Aorta (tissue), 5 donors: ENCODE data around the gene DIO1. TPM values are rescaled to one million over a fixed set of nuclear protein-coding genes. Genes with fewer than 3 reads are reported as not detected.

ENCODE experiments used
- ATAC-seq: fragments of 200-7000 bp; cut with Tn5 transposase; one replicate; pipeline ENCODE4 v1.9.1; 2022; ENCODE audit warnings: moderate library complexity; ENCODE audit not compliant: low FRiP score
- DNase-seq, 2 donors: peaks; one replicate each; pipeline ENCODE4 v3.0.0-alpha.2; 2020
- H3K27ac ChIP-seq, 2 donors: one replicate each; pipeline ENCODE4 v1.5.1; 2013; ENCODE audit warnings: low read length in 2 of 2, mild to moderate bottlenecking in 2 of 2, moderate library complexity in 2 of 2, control low read depth in 1 of 2, inconsistent platforms in 1 of 2, low read depth in 1 of 2
- H3K27me3 ChIP-seq, 2 donors: one replicate each; pipeline ENCODE4 v1.6.1; 2013; ENCODE audit warnings: control low read depth in 1 of 2, low read length in 1 of 2, mild to moderate bottlenecking in 1 of 2, moderate library complexity in 1 of 2; ENCODE audit not compliant: insufficient read depth in 2 of 2, control insufficient read depth in 1 of 2
- H3K36me3 ChIP-seq, 2 donors: one replicate each; pipeline ENCODE4 v1.6.1; 2013; ENCODE audit warnings: control low read depth in 1 of 2, low read length in 1 of 2, mild to moderate bottlenecking in 1 of 2; ENCODE audit not compliant: insufficient read depth in 2 of 2, control insufficient read depth in 1 of 2
- H3K4me1 ChIP-seq, 2 donors: one replicate each; pipeline ENCODE4 v1.6.1; 2013; ENCODE audit warnings: low read length in 2 of 2, control low read depth in 1 of 2, mild to moderate bottlenecking in 1 of 2, moderate library complexity in 1 of 2; ENCODE audit not compliant: insufficient read depth in 2 of 2, control insufficient read depth in 1 of 2
- H3K4me3 ChIP-seq, 2 donors: one replicate each; pipeline ENCODE4 v1.5.1; 2013; ENCODE audit warnings: low read length in 2 of 2, control low read depth in 1 of 2, mild to moderate bottlenecking in 1 of 2
- H3K9me3 ChIP-seq: one replicate; pipeline ENCODE4 v1.6.1; 2013; ENCODE audit warnings: mild to moderate bottlenecking, low read length; ENCODE audit not compliant: control insufficient read depth
- WGBS, 2 donors: extraction: QIAGEN DNeasy Blood & Tissue Kit; methylation state at CpG; one replicate each; pipeline ENCODE4 v1.1.7; 2013; 5-methylcytosine and 5-hydroxymethylcytosine counted together
- intact Hi-C, 2 donors: fragments of 100-400 bp; cut with DNase I; formaldehyde crosslinking; loops; one replicate each; pipeline versions ENCODE4 v1.14.2 to v1.15.0; 2022
- polyA plus RNA-seq, 2 donors: library from polyadenylated mRNA; stranded (reverse); fragments of 200-250 nt; gene quantifications; one replicate each; pipeline ENCODE4 v1.2.3, GENCODE V29; 2013
- total RNA-seq, 2 donors: library from RNA; stranded (reverse); fragmentation: NEBNext Ultra II Directional; extraction: Animal tissue kit (Norgen Biotek cat#: 25700); gene quantifications; one replicate each; pipeline ENCODE4 v1.2.1, GENCODE V29; 2021
- donor health status: healthy with polysubstance abuse.
- donor health status: Bipolar disorder and iron deficiency.
- donor health status: DM: no; HTN: no; CAD: no.
- donor health status: DM: no; HTN: no; CAD: no.
- donor health status: DM: yes; HTN: yes; CAD: no.

The DIO1 gene
- total and polyA plus RNA-seq, 4 donors = not detected

GRCh38 chr1:53902235-53903138, 8.5 kb downstream of the DIO1 start:
- H3K27ac ChIP-seq = no peak overlapping the region
- no peaks in the 10 kb centered on the region for H3K36me3 ChIP-seq
- ATAC-seq (no peak), DNase-seq (no peak)
- H3K27me3 ChIP-seq = no peaks in the 10 kb centered on the region
- peaks cover 0 to 2% of the 10 kb centered on the region in 2 donors for H3K4me1 ChIP-seq
- no peaks in the 10 kb centered on the region for H3K9me3 ChIP-seq
- no peak overlapping the region for H3K4me3 ChIP-seq
- WGBS, 2 donors = 46 to 50% methylated on average over 7 of the region's 7 CpGs
- intact Hi-C loops = no loop called here

- H3K9me3 ChIP-seq = no peaks in the 10 kb centered on the region
- DNase-seq (no peak), ATAC-seq (no peak)
- no peak overlapping the region for H3K27ac ChIP-seq
- 95 to 98% methylated on average over 8 of the region's 8 CpGs for WGBS, 2 donors
- no peaks in the 10 kb centered on the region for H3K27me3 ChIP-seq
- no peak overlapping the region for H3K4me3 ChIP-seq
- H3K4me1 ChIP-seq = no peaks in the 10 kb centered on the region
- no peaks in the 10 kb centered on the region for H3K36me3 ChIP-seq
- intact Hi-C loops = no loop called here
These were observed 11.5 kb downstream of the DIO1 start for GRCh38 chr1:53905509-53905908.

GRCh38 chr1:53906121-53906520, 12.1 kb downstream of the DIO1 start:
- Histone ChIP-seq H3K4me1 (no peaks in the 10 kb centered on the region), H3K27ac (no peak overlapping the region), H3K36me3 (no peaks in the 10 kb centered on the region), H3K9me3 (no peaks in the 10 kb centered on the region), H3K4me3 (no peak overlapping the region), H3K27me3 (no peaks in the 10 kb centered on the region)
- DNase-seq = no peak
- no peak for ATAC-seq
- intact Hi-C loops = no loop called here
- 87 to 91% methylated on average over 4 of the region's 4 CpGs for WGBS, 2 donors

GRCh38 chr1:53909946-53910345, 16.0 kb downstream of the DIO1 start:
- no peak for DNase-seq

GRCh38 chr1:53911442-53911841, 17.5 kb downstream of the DIO1 start:
- WGBS, 2 donors = 94 to 96% methylated on average over 4 of the region's 4 CpGs
- H3K9me3 ChIP-seq = no peaks in the 10 kb centered on the region
- no peaks in the 10 kb centered on the region for H3K27me3 ChIP-seq
- no peaks in the 10 kb centered on the region for H3K4me1 ChIP-seq
- H3K27ac ChIP-seq = no peak overlapping the region
- peaks cover 0 to 6% of the 10 kb centered on the region in 2 donors for H3K36me3 ChIP-seq
- no peak for ATAC-seq
- no peak overlapping the region for H3K4me3 ChIP-seq
- no peak for DNase-seq
- intact Hi-C loops = no loop called here

More at GRCh38 chr1:53909946-53910345, 16.0 kb downstream of the DIO1 start:
- intact Hi-C loops = no loop called here
- no peak for ATAC-seq
- no peaks in the 10 kb centered on the region for H3K27me3 ChIP-seq
- no peak overlapping the region for H3K4me3 ChIP-seq
- no peaks in the 10 kb centered on the region for H3K4me1 ChIP-seq
- WGBS, 2 donors = 80 to 85% methylated on average over 3 of the region's 3 CpGs
- peaks cover 0 to 4% of the 10 kb centered on the region in 2 donors for H3K36me3 ChIP-seq
- H3K9me3 ChIP-seq = no peaks in the 10 kb centered on the region
- H3K27ac ChIP-seq = no peak overlapping the region

GRCh38 chr1:53913352-53914033, 19.5 kb downstream of the DIO1 start:
- intact Hi-C loops = no loop called here
- no peak overlapping the region for H3K4me3 ChIP-seq
- 87 to 88% methylated on average over 5 of the region's 5 CpGs for WGBS, 2 donors
- no peaks in the 10 kb centered on the region for H3K27me3 ChIP-seq
- H3K4me1 ChIP-seq = no peaks in the 10 kb centered on the region
- DNase-seq (no peak), ATAC-seq (no peak)
- H3K9me3 ChIP-seq = no peaks in the 10 kb centered on the region
- peaks cover 0 to 6% of the 10 kb centered on the region in 2 donors for H3K36me3 ChIP-seq
- H3K27ac ChIP-seq = no peak overlapping the region

GRCh38 chr1:53918343-53918742, 24.4 kb downstream of the DIO1 start:
- H3K27ac ChIP-seq = no peak overlapping the region
- WGBS, 2 donors = 60% methylated on average over 5 of the region's 5 CpGs
- H3K9me3 ChIP-seq = no peaks in the 10 kb centered on the region
- ATAC-seq = no peak
- intact Hi-C loops = no loop called here
- no peak overlapping the region for H3K4me3 ChIP-seq
- no peaks in the 10 kb centered on the region for H3K4me1 ChIP-seq
- DNase-seq = no peak
- H3K27me3 ChIP-seq = no peaks in the 10 kb centered on the region
- H3K36me3 ChIP-seq = peaks cover 0 to 2% of the 10 kb centered on the region in 2 donors

- H3K27ac ChIP-seq = no peak overlapping the region
- no peak overlapping the region for H3K4me3 ChIP-seq
- H3K36me3 ChIP-seq = peaks cover 0 to 2% of the 10 kb centered on the region in 2 donors
- DNase-seq (peak in 1 of 2 donors; percentile 58), ATAC-seq (no peak)
- intact Hi-C loops = no loop called here
- no peaks in the 10 kb centered on the region for H3K4me1 ChIP-seq
- no peaks in the 10 kb centered on the region for H3K9me3 ChIP-seq
- 42 to 48% methylated on average over 3 of the region's 3 CpGs for WGBS, 2 donors
- H3K27me3 ChIP-seq = no peaks in the 10 kb centered on the region
These were observed 25.7 kb downstream of the DIO1 start for GRCh38 chr1:53919675-53920066.
